NCI-H146 (cell line): Measurements from ENCODE around the gene PDE4D.

Experiments used
- DNase-seq: peaks from one replicate; lab custom pipeline; 2025; lab: John Stamatoyannopoulos, UW

PDE4D gene

GRCh38 chr5:59104400-59105127, 789.0 kb downstream of the PDE4D start:
- DNase-seq: no peak

DNA sequence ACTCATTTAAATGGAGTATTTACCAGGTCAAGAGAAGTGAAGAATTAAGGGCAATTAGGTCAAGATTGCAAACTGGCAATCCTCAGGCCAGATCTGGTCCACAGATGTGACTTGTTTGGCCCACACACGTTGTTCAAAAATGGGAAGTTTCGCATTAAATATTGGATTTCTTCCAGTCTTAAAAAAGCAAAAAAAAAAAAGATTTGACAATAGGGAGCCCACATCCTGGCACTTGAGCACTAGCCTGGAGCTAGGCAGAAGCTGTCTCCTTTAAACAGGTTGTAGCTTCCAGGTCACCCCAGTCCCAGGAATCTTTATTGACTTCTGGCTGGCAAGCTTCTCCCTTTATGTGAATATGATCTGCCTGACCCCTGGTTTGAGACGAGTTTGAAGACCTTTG, 790.2 kb downstream of the PDE4D start:
- DNase-seq: no peak

DNA sequence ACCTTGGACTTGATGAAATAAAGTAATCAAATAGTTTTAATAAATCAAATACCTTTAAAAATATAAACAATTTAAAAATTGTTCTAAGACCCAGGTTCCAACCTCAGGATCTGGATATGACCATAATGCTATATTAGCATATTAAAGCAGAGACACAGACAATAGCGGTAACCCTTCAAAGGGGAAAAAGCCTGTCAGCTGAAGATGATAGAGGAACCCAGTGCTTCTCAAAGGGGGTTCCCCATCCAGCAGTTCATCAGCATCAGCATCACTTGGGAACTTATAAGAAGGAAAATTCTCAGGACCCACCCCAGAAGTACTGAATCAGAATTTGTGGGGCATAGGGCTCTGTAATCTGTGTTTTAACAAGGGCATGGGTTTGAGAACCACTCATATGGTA, 791.1 kb downstream of the PDE4D start:
- DNase-seq: no peak

DNA sequence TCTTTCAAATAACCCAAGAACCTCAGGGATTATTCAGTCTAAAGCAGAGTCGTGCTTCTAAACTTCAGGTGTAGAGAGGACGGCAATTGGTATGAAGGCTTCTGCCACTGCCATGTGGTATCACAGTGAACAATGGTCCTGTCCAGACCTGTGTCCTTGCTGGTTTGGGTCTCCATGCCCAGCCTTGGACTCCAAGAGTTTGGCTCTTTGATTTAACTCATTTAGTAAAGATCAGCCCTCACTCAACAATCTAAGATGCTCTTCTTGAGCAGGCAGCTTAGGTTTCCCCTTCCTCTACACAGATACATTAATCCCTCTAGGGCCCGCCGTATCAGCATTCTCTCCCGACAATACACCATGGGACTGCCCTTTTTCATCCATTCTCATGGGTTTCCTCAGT, 792.7 kb downstream of the PDE4D start:
- no peak for DNase-seq

DNA sequence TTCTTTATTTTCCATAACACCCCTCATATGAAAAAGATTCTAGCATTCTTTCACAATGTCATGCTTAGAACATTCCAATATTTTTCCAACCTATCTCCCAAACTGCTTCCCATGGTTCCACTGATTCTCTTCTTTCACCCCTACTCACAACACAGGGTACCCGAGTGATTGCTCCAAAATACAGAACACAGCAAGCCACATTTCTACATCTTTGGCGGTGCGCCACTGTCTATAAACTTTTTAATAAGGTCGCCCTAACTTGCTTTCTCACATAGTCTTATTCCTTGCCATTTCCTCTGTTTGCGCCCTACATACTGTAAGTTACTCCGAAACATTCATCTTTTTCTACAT, 793.6 kb downstream of the PDE4D start:
- DNase-seq: no peak

DNA sequence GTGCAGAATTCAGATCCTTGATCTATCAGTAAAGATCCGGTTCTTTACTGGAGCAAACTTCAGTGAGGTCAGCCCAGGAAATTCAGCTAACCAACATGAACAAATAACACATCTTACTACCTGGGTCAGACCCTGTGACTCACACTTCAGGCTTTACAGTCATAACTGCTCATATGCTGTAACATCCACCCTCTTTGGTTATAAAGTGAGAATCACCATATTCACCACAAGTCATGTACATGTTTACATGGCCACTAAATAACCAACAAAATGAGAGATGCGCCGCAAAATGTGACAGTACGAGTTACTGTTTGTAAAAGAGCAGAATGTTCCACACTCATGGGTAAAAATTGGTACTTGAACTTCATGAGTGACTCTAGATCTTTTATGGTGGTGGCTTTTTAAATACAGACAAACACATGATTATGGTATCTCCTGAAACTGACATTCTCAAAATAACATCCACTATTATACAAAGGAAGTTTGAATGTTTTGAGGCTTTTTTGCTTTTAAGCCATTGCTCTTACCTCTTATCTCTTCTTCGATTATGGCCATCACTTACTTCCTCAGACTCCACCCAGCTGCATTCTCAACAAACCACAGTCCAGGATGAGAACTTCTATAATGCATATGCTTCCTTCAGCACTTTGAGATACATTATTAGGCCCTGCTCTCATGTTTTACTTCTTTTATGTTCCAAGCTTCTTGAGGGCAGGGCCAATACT, 794.1 kb downstream of the PDE4D start:
- DNase-seq: no peak

DNA sequence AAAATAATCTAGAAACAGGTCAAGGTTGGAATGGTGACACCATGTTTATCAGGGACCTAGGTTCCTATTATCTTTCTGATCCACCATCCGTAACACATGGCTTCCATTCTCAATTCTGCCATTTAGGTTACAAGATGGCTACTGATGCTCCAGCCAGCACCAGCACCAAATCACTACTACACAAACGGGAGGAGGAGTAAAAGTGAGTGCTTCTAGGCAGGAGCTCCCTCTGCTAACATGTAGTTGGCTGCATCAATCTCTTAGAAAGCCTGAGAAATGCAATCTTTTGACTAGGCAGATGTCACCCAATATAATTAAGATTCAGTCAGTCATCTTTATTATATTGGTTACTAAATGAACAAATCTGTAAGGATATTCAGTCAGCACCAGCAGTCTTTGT, 794.8 kb downstream of the PDE4D start:
- DNase-seq: no peak

GRCh38 chr5:59097712-59098111, 795.8 kb downstream of the PDE4D start:
- DNase-seq: no peak

- DNase-seq: no peak
Measured at GRCh38 chr5:59097116-59097515, 796.4 kb downstream of the PDE4D start.

DNA sequence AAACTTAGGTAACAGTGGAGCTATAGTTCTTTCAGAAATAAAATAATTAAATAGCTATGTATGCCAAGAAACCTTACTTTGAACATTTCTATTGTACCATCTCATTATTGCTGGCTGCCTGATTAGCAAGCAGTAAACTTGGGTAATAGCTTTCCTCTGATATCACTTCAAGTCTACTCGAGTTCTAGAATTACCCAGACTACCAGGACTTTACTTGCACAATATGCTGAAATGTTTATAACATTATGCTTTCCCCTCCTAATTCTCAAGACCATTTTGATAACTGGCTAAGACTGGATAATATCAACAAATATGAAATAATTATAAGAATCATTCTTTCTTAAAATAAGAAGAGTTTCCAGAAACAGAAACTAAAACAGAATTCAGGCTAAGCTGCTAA, 798.0 kb downstream of the PDE4D start:
- no peak for DNase-seq

GRCh38 chr5:59094864-59095263, 798.7 kb downstream of the PDE4D start:
- no peak for DNase-seq

DNA sequence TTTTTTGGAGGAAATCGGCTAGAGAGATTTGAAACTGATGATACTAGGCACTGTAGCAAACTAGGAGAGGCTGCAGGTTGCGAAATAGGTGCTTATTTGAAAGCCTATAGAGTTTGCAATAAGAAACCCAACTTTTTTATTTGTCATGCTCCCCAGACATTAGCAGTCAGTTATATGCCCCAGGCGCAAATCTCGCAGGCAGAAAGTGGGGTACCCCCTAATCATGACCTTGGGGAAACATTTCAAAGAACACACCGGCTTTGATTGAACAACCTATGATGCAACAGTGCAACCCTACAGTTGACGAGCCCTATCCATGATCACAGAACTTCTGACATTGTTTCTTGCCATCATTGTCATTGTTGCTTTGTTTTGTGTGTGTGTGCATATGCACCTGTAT, 800.2 kb downstream of the PDE4D start:
- DNase-seq: no peak

- no peak for DNase-seq
Measured at GRCh38 chr5:59092758-59093157, 800.8 kb downstream of the PDE4D start.

- DNase-seq: no peak
Measured at GRCh38 chr5:59091965-59092364, 801.6 kb downstream of the PDE4D start.

DNA sequence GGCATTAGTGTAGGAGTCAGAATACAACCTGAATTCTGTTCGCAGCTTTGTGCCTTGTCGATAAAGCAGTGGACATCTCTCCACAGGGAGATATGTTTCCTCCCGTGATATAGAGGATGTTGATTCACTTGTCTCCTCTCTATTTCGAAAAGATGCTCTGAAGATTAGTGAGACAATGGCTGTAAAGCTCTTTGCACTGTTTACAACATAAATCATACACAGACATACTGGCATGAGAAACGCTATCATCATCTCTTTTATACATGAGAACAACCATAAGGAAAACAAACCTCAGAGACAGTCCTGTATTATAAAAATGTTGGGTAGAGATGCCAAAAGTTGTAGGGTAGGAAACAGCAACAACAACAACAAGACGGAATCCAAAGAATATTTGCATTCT, 803.2 kb downstream of the PDE4D start:
- no peak for DNase-seq

DNA sequence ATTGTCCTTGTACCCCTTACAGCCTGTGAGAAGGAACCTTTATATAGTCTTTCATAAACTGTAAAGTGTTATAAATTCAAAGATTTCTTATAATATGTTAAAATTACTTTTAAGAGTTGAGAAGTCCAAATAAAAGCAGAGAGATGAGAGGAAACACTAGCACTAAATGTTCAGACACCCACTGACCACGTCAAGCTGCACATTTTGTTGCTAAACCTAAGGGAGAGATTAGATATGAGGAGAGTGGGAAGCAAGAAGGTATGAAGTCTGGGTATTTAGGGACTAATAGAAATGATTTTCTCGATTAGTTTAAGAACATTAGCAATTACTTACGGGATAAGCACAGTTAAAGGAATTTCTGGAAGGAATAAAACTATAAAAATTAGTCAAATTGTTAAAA, 803.8 kb downstream of the PDE4D start:
- DNase-seq: no peak

- DNase-seq: no peak
Measured at GRCh38 chr5:59088546-59088945, 805.0 kb downstream of the PDE4D start.

DNA sequence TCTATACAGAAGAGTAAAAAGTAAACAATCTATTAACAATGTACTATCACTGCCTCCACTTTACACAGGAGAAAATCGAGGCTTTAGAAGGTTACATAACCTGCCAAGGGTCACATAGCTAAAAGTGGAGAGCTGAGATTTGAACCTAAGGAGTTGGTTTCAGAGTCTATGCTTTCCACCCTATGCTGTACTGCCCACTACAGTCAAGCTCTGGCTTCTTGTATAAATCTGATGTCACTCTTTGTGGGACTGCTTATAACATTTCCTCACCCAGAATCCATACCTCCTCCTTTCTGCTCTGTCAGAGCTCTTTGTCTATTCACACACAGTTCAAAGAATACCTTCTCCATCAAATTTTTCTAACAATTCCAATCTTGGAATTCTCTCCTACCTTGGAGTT, 807.5 kb downstream of the PDE4D start:
- no peak for DNase-seq

DNA sequence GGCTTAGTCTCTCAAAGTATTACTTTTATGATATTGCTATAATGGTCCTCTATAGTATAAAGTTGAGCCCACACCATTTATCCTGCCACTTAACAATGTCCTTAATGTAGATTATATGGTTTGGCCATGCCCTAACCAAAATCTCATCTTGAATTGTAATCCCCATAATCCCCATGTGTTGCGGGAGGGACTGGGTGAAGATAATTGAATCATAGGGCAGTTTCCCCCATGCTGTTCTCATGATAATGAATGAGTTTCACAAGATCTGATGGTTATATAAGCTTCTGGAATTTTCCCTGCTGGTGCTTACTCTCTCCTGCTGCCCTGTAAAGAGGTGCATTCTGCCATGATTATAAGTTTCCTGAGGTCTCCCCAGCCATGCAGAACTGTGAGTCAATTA, 811.8 kb downstream of the PDE4D start:
- DNase-seq: no peak

GRCh38 chr5:59079622-59080620, 813.6 kb downstream of the PDE4D start:
- DNase-seq: no peak

- no peak for DNase-seq
Measured at GRCh38 chr5:59071755-59072549, 821.6 kb downstream of the PDE4D start.
